HG02678 (cell line): ENCODE data around the gene WWC2.

Experiments used
- ATAC-seq: cut with Tn5 transposase; IDR thresholded peaks from one replicate; pipeline ENCODE4 v1.9.1; 2021; ENCODE audit warnings: mild to moderate bottlenecking, moderate library complexity; ENCODE audit not compliant: unreplicated experiment

WWC2 gene

GRCh38 chr4:183349673-183350072, 250.6 kb downstream of the WWC2 start:
- ATAC-seq, result no peak

GRCh38 chr4:183350317-183351071, 251.4 kb downstream of the WWC2 start:
- no peak for ATAC-seq

GRCh38 chr4:183352546-183352945, 253.5 kb downstream of the WWC2 start:
- ATAC-seq, result no peak

GRCh38 chr4:183353557-183353956, 254.5 kb downstream of the WWC2 start:
- ATAC-seq, result no peak

GRCh38 chr4:183354219-183354618, 255.2 kb downstream of the WWC2 start:
- no peak for ATAC-seq

GRCh38 chr4:183355405-183355804, 256.3 kb downstream of the WWC2 start:
- ATAC-seq, result no peak

- no peak for ATAC-seq
Observed at GRCh38 chr4:183356173-183356830, 257.2 kb downstream of the WWC2 start.

- ATAC-seq, result no peak
Observed at GRCh38 chr4:183356931-183357675, 258.0 kb downstream of the WWC2 start.

GRCh38 chr4:183358215-183358755, 259.2 kb downstream of the WWC2 start:
- no peak for ATAC-seq

GRCh38 chr4:183360161-183360919, 261.3 kb downstream of the WWC2 start:
- no peak for ATAC-seq

GRCh38 chr4:183362036-183362435, 263.0 kb downstream of the WWC2 start:
- no peak for ATAC-seq

GRCh38 chr4:183362916-183363542, 264.0 kb downstream of the WWC2 start:
- no peak for ATAC-seq

- ATAC-seq, result no peak
Observed at GRCh38 chr4:183364025-183364424, 265.0 kb downstream of the WWC2 start.

GRCh38 chr4:183366206-183366835, 267.3 kb downstream of the WWC2 start:
- ATAC-seq, result no peak

GRCh38 chr4:183369073-183369472, 270.0 kb downstream of the WWC2 start:
- ATAC-seq, result no peak
